ENCODE data around the gene PTPRD. TPM values are rescaled to one million over a fixed set of nuclear protein-coding genes. Genes with fewer than 3 reads are reported as not detected.

The PTPRD gene
- total RNA-seq, 1 experiment from 2014 or later, result not detected

DNA sequence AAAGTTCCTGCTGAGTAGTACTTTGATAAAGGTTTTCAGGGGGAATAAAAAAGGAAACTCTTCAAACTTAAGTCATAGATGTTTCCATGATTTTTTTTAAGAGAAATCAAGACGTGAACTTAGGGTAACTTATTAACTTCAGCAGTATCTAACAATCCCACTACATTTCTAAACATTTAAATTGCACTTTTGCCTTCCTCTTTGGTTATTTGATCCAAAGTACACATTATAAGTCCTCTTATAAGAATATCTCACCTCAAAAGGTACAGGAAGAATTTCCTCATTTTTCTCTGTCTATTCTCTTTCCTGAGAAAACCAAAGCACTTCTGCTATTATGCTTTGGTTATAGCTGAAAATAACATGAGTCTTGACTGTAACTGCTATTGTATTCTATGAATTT lies 7.9 kb downstream of the PTPRD start:
- CTCF ChIA-PET, result no interaction called here
- BruUV-seq (replicated peaks), result no TSS peak
- Histone ChIP-seq H3K27ac (ENCODE audit: low read depth, low read length, poor library complexity, severe bottlenecking) (no peak overlapping the region), H3K36me3 (ENCODE audit: insufficient read depth, low read length, poor library complexity, severe bottlenecking) (no peaks in the 10 kb centered on the region), H3K4me1 (ENCODE audit: insufficient read depth, low read length, poor library complexity, severe bottlenecking) (no peaks in the 10 kb centered on the region), H3K27me3 (replicated peaks; ENCODE audit: insufficient read depth, low read depth, low read length, poor library complexity) (no peaks in the 10 kb centered on the region), H3K9me3 (ENCODE audit: low read depth, low read length, poor library complexity, severe bottlenecking) (no peaks in the 10 kb centered on the region), H3K4me3 (ENCODE audit: low read depth, low read length, poor library complexity, severe bottlenecking) (no peak overlapping the region)
- intact Hi-C loops (cut with micrococcal nuclease; ENCODE audit: unreplicated experiment), result no loop called here
- DNase-seq (ENCODE audit: low spot score), result no peak
- POLR2A ChIA-PET (ENCODE audit: low non-redundant PET), result no interaction called here
- TF ChIP-seq, protein P1, sequence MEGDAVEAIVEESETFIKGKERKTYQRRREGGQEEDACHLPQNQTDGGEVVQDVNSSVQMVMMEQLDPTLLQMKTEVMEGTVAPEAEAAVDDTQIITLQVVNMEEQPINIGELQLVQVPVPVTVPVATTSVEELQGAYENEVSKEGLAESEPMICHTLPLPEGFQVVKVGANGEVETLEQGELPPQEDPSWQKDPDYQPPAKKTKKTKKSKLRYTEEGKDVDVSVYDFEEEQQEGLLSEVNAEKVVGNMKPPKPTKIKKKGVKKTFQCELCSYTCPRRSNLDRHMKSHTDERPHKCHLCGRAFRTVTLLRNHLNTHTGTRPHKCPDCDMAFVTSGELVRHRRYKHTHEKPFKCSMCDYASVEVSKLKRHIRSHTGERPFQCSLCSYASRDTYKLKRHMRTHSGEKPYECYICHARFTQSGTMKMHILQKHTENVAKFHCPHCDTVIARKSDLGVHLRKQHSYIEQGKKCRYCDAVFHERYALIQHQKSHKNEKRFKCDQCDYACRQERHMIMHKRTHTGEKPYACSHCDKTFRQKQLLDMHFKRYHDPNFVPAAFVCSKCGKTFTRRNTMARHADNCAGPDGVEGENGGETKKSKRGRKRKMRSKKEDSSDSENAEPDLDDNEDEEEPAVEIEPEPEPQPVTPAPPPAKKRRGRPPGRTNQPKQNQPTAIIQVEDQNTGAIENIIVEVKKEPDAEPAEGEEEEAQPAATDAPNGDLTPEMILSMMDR (conservative IDR thresholded peaks at IDR 0.05; ENCODE audit: low read depth, low read length), result no peak
- no peak for TF ChIP-seq EZH2 (IDR thresholded peaks at IDR 0.05; ENCODE audit: borderline replicate concordance, low read depth, low read length, poor library complexity, severe bottlenecking)

- ChIA-PET POLR2A (ENCODE audit: low non-redundant PET) (no interaction called here), CTCF (no interaction called here)
- no peak for DNase-seq (ENCODE audit: low spot score)
- Histone ChIP-seq H3K27ac (ENCODE audit: low read depth, low read length, poor library complexity, severe bottlenecking) (no peak overlapping the region), H3K4me1 (ENCODE audit: insufficient read depth, low read length, poor library complexity, severe bottlenecking) (peaks cover 4% of the 10 kb centered on the region), H3K36me3 (ENCODE audit: insufficient read depth, low read length, poor library complexity, severe bottlenecking) (no peaks in the 10 kb centered on the region), H3K27me3 (replicated peaks; ENCODE audit: insufficient read depth, low read depth, low read length, poor library complexity) (no peaks in the 10 kb centered on the region), H3K9me3 (ENCODE audit: low read depth, low read length, poor library complexity, severe bottlenecking) (no peaks in the 10 kb centered on the region), H3K4me3 (ENCODE audit: low read depth, low read length, poor library complexity, severe bottlenecking) (no peak overlapping the region)
- intact Hi-C loops (cut with micrococcal nuclease; ENCODE audit: unreplicated experiment), result no loop called here
- BruUV-seq (replicated peaks), result no TSS peak
- no peak for TF ChIP-seq EZH2 (IDR thresholded peaks at IDR 0.05; ENCODE audit: borderline replicate concordance, low read depth, low read length, poor library complexity, severe bottlenecking)
- TF ChIP-seq, protein P1 (conservative IDR thresholded peaks at IDR 0.05; ENCODE audit: low read depth, low read length), result no peak
Observed at GRCh38 chr9:10597801-10598200, 15.0 kb downstream of the PTPRD start.

- ChIA-PET POLR2A (ENCODE audit: low non-redundant PET) (no interaction called here), CTCF (no interaction called here)
- H3K36me3 ChIP-seq (ENCODE audit: insufficient read depth, low read length, poor library complexity, severe bottlenecking), result no peaks in the 10 kb centered on the region
Observed at GRCh38 chr9:10594482-10594881, 18.3 kb downstream of the PTPRD start.

More at GRCh38 chr9:10594482-10594881, 18.3 kb downstream of the PTPRD start:
- DNase-seq (ENCODE audit: low spot score), result no peak
- H3K9me3 ChIP-seq (ENCODE audit: low read depth, low read length, poor library complexity, severe bottlenecking), result peaks cover 6% of the 10 kb centered on the region
- no peak overlapping the region for H3K27ac ChIP-seq (ENCODE audit: low read depth, low read length, poor library complexity, severe bottlenecking)
- BruUV-seq (replicated peaks), result no TSS peak
- no peaks in the 10 kb centered on the region for H3K27me3 ChIP-seq (replicated peaks; ENCODE audit: insufficient read depth, low read depth, low read length, poor library complexity)
- no peak overlapping the region for H3K4me3 ChIP-seq (ENCODE audit: low read depth, low read length, poor library complexity, severe bottlenecking)
- TF ChIP-seq EZH2 (IDR thresholded peaks at IDR 0.05; ENCODE audit: borderline replicate concordance, low read depth, low read length, poor library complexity, severe bottlenecking), result no peak
- TF ChIP-seq, protein P1 (conservative IDR thresholded peaks at IDR 0.05; ENCODE audit: low read depth, low read length), result no peak
- peaks cover 4% of the 10 kb centered on the region for H3K4me1 ChIP-seq (ENCODE audit: insufficient read depth, low read length, poor library complexity, severe bottlenecking)
- intact Hi-C loops (cut with micrococcal nuclease; ENCODE audit: unreplicated experiment), result no loop called here
